Measurements from ENCODE around the gene BCAS4.

BCAS4 gene

GRCh38 chr20:50855498-50856474, 60.9 kb downstream of the BCAS4 start:
- DNase-seq (ENCODE audit: low read depth), result no peak

- DNase-seq (ENCODE audit: low read depth), result no peak
These were observed 61.7 kb downstream of the BCAS4 start for GRCh38 chr20:50856475-50857041.

GRCh38 chr20:50857348-50857747, 62.5 kb downstream of the BCAS4 start:
- no peak for DNase-seq (ENCODE audit: low read depth)

GRCh38 chr20:50858525-50858924, 63.7 kb downstream of the BCAS4 start:
- DNase-seq (ENCODE audit: low read depth), result no peak

- no peak for DNase-seq (ENCODE audit: low read depth)
These were observed 64.3 kb downstream of the BCAS4 start for GRCh38 chr20:50859161-50859560.

GRCh38 chr20:50861012-50861411, 66.2 kb downstream of the BCAS4 start:
- no peak for DNase-seq (ENCODE audit: low read depth)

- no peak for DNase-seq (ENCODE audit: low read depth)
These were observed 67.7 kb downstream of the BCAS4 start for GRCh38 chr20:50862546-50862945.

- no peak for DNase-seq (ENCODE audit: low read depth)
These were observed 70.3 kb downstream of the BCAS4 start for GRCh38 chr20:50865114-50865513.

GRCh38 chr20:50865591-50865990, 70.7 kb downstream of the BCAS4 start:
- no peak for DNase-seq (ENCODE audit: low read depth)

- no peak for DNase-seq (ENCODE audit: low read depth)
These were observed 71.3 kb downstream of the BCAS4 start for GRCh38 chr20:50866036-50866685.

- DNase-seq (ENCODE audit: low read depth), result no peak
These were observed 72.0 kb downstream of the BCAS4 start for GRCh38 chr20:50866831-50867230.

GRCh38 chr20:50867805-50868204, 72.9 kb downstream of the BCAS4 start:
- no peak for DNase-seq (ENCODE audit: low read depth)

GRCh38 chr20:50868509-50869495, 73.9 kb downstream of the BCAS4 start:
- peak; percentile 10 for DNase-seq (ENCODE audit: low read depth)

GRCh38 chr20:50870561-50871161, 75.8 kb downstream of the BCAS4 start:
- DNase-seq (ENCODE audit: low read depth), result peak; percentile 15

- no peak for DNase-seq (ENCODE audit: low read depth)
These were observed 77.9 kb downstream of the BCAS4 start for GRCh38 chr20:50872560-50873425.

GRCh38 chr20:50873585-50873984, 78.7 kb downstream of the BCAS4 start:
- no peak for DNase-seq (ENCODE audit: low read depth)

GRCh38 chr20:50874111-50874757, 79.4 kb downstream of the BCAS4 start:
- DNase-seq (ENCODE audit: low read depth), result no peak

- no peak for DNase-seq (ENCODE audit: low read depth)
These were observed 80.2 kb downstream of the BCAS4 start for GRCh38 chr20:50874758-50875665.

Data from non-pigmented ciliary epithelial cell (primary cell).